GM06990 (cell line): ENCODE measurements around the gene THSD1.
"Not testable (repeated sequence)": the region's sequence is repeated elsewhere in the genome, so short reads cannot be mapped to it uniquely, and the experiment has no call there.

Experiments
- DNase-seq: peaks from one replicate; pipeline ENCODE4 v3.0.0-alpha.2; 2011; ENCODE audit not compliant: insufficient read length; ENCODE audit errors: extremely low read depth
- H3K27me3 ChIP-seq: replicated peaks from 2 replicates; pipeline ENCODE4 v1.6.0; 2011; ENCODE audit warnings: low read length; ENCODE audit not compliant: control insufficient read depth, insufficient read depth
- H3K36me3 ChIP-seq: 2 replicates; pipeline ENCODE4 v1.5.1; 2011; ENCODE audit warnings: low read length; ENCODE audit not compliant: control insufficient read depth, insufficient read depth
- H3K4me3 ChIP-seq: replicated peaks from 2 replicates; pipeline ENCODE4 v1.5.1; 2011; ENCODE audit warnings: low read depth, mild to moderate bottlenecking, control low read depth, low read length
- CTCF ChIP-seq: IDR thresholded peaks from 2 replicates; pipeline ENCODE4 v1.5.1; 2011; ENCODE audit warnings: low read length, control low read depth, mild to moderate bottlenecking, inconsistent platforms; ENCODE audit not compliant: insufficient read depth, poor library complexity, severe bottlenecking

Gene THSD1

GRCh38 chr13:52348071-52348470 is 57.9 kb downstream of the THSD1 start:
- no peak for DNase-seq
- Histone ChIP-seq H3K4me3 (no peak overlapping the region), H3K36me3 (no peaks in the 10 kb centered on the region), H3K27me3 (no peaks in the 10 kb centered on the region)
- TF ChIP-seq CTCF, result no peak

DNA sequence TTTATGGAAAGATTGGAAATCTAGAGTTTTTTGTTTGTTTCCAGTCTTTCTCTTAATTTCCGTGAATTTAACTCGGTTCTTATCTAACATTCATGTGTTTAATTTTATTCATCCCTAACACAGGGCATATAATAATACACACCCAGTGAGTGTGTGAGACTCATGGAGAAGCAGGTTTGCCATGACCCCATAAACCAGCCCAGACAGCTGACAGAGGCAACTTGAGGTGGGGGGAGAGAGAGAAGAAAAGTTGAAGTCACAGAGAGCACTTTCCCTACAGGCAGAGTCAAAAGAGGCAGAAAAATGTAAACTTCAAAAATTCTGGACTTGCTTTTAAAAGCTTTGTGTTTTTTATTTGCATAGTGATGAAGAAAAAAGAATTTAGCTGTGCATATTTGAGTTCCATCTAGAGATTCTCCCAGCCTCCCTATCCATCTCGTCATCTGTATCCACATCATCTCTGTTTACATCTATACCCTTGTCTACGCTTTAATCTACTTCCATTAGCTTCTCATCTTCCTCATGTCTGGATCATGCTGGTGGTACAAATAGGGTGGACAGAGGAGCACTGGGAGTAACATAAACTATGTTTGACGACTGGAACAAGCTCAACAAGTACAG is 60.2 kb downstream of the THSD1 start:
- DNase-seq, result no peak
- no peaks in the 10 kb centered on the region for H3K36me3 ChIP-seq
- no peaks in the 10 kb centered on the region for H3K27me3 ChIP-seq
- no peak overlapping the region for H3K4me3 ChIP-seq
- no peak for TF ChIP-seq CTCF

DNA sequence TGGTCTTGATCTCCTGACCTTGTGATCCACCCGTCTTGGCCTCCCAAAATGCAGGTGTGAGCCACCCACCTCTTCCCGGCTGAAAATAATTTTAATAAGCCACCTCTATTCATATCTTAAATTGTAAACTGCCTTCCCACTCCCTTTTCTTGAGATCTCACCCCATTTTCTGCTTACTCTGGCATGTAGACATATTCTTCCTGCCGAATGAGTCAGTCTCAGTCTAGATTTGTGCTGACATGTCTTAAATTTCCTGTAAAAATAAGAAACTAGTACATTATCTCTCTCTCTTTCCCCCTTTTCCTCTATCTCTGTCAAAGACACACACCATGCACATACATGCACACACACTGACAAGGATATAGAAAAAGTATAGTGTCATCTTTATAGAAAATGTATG is 60.9 kb downstream of the THSD1 start:
- no peak for DNase-seq
- Histone ChIP-seq H3K36me3 (no peaks in the 10 kb centered on the region), H3K4me3 (no peak overlapping the region), H3K27me3 (no peaks in the 10 kb centered on the region)
- no peak for TF ChIP-seq CTCF

- no peak overlapping the region for H3K4me3 ChIP-seq
- no peak for DNase-seq
- no peak for TF ChIP-seq CTCF
- no peaks in the 10 kb centered on the region for H3K27me3 ChIP-seq
- no peaks in the 10 kb centered on the region for H3K36me3 ChIP-seq
These were observed 61.9 kb downstream of the THSD1 start for GRCh38 chr13:52344108-52344507.

GRCh38 chr13:52342203-52342602 is 63.8 kb downstream of the THSD1 start:
- not testable (repeated sequence) for DNase-seq, H3K36me3 ChIP-seq

DNA sequence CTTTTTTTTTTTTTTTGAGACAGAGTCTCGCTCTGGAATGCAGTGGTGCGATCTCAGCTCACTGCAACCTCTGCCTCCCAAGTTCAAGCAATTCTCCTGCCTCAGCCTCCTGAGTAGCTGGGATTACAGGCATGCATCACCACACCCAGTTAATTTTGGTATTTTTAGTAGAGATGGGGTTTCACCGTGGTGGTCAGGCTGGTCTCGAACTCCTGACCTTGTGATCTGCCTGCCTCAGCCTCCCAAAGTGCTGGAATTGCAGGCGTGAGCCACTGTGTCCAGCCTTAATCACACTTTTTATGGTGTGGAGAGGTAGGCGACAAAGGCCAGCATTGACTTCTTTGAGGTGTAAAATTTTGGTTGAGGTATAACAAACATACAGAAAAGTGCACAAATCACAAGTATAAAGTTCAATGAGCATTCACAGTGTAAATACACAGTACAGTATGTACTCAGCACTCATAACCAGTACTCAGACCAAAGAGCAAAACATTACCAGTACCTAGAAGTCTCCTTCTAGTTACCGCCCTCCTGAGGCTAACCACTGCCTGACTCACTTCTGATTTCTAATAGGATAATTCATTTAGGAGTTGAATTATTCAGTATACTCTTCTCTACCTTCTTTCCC is 68.0 kb downstream of the THSD1 start:
- H3K36me3 ChIP-seq, H3K4me3 ChIP-seq, H3K27me3 ChIP-seq, DNase-seq: not testable (repeated sequence)

More at GRCh38 chr13:52342203-52342602, 63.8 kb downstream of the THSD1 start:
- not testable (repeated sequence) for H3K4me3 ChIP-seq, H3K27me3 ChIP-seq

- H3K27me3 ChIP-seq, DNase-seq, H3K36me3 ChIP-seq, H3K4me3 ChIP-seq: not testable (repeated sequence)
These were observed 71.9 kb downstream of the THSD1 start for GRCh38 chr13:52334107-52334506.

DNA sequence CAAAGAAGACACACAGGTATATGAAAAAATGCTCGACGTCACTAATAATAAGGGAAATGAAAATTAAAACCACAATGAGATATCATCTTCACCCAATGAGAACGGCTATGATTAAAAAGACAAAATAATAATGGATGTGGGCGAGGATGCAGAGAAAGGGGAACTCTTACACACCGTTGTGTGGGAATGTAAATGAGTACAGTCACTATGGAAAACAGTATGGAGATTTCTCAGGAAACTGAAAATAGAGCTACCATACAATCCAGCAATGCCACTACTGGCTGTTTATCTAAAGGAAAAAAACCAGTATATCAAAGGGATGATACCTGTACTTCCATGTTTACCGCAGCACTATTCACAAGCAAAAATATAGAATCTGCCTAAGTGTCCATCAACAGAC is 74.1 kb downstream of the THSD1 start:
- H3K27me3 ChIP-seq, H3K36me3 ChIP-seq, DNase-seq, H3K4me3 ChIP-seq: not testable (repeated sequence)
